Calu3 (cell line): ENCODE data around the gene ATP8B2. TPM values are rescaled to one million over a fixed set of nuclear protein-coding genes. Genes with fewer than 3 reads are reported as not detected.
"Not testable (repeated sequence)": the region's sequence is repeated elsewhere in the genome, so short reads cannot be mapped to it uniquely, and the experiment has no call there.

Experiments used
- BruUV-seq: library from RNA; stranded (reverse); fragments of 400-500 nt; replicated peaks from 2 replicates; lab custom pipeline; 2021; lab: Mats Ljungman, UMichigan
- CTCF ChIA-PET: fragments of 300-600 bp; sonication (Branson Sonifier 250); formaldehyde crosslinking; loops from one replicate; lab custom pipeline; 2022; ENCODE audit warnings: antibody characterized with exemption; lab: Charles Lee
- DNase-seq: peaks from one replicate; pipeline ENCODE4 v3.0.0; 2022
- H3K27ac Mint-ChIP-seq: one replicate; pipeline ENCODE4 v1.8.0; 2022; ENCODE audit warnings: mixed read lengths; ENCODE audit not compliant: unreplicated experiment
- H3K27me3 Mint-ChIP-seq: one replicate; pipeline ENCODE4 v1.8.0; 2022; ENCODE audit warnings: mixed read lengths; ENCODE audit not compliant: unreplicated experiment
- H3K36me3 Mint-ChIP-seq: one replicate; pipeline ENCODE4 v1.8.0; 2022; ENCODE audit warnings: mild to moderate bottlenecking, moderate library complexity, mixed read lengths; ENCODE audit not compliant: insufficient read depth, unreplicated experiment
- H3K4me1 Mint-ChIP-seq: one replicate; pipeline ENCODE4 v1.8.0; 2022; ENCODE audit warnings: mild to moderate bottlenecking, low read depth, mixed read lengths; ENCODE audit not compliant: unreplicated experiment
- H3K4me3 Mint-ChIP-seq: one replicate; pipeline ENCODE4 v1.8.0; 2022; ENCODE audit warnings: mild to moderate bottlenecking, low read depth, moderate library complexity, mixed read lengths; ENCODE audit not compliant: unreplicated experiment
- H3K9me3 Mint-ChIP-seq: one replicate; pipeline ENCODE4 v1.8.0; 2022; ENCODE audit warnings: low read depth, mixed read lengths; ENCODE audit not compliant: unreplicated experiment
- intact Hi-C: fragments of 100-400 bp; cut with micrococcal nuclease; formaldehyde crosslinking; loops from one replicate; pipeline ENCODE4 v1.10.0; 2022; ENCODE audit not compliant: unreplicated experiment
- total RNA-seq: library from RNA; stranded (reverse); gene quantifications from 2 replicates; pipeline ENCODE4 v1.2.3, GENCODE V29; 2022
- TF ChIP-seq, protein P1 (sequence below): fragments of 200-600 bp; IDR thresholded peaks from one replicate; pipeline ENCODE4 v1.8.0; 2022; ENCODE audit warnings: antibody characterized with exemption; ENCODE audit not compliant: unreplicated experiment

ATP8B2 gene
- total RNA-seq, 1 experiment from 2014 or later, result 9.1 TPM

- peaks cover 18% of the 10 kb centered on the region for H3K4me1 Mint-ChIP-seq
- CTCF ChIA-PET, result no interaction called here
- intact Hi-C loops, result loop anchor here (10.0 kb wide), 1 partner anchor 143 kb away; the partner anchor contains the start of gene TPM3
- BruUV-seq, result no TSS peak
- no peaks in the 10 kb centered on the region for H3K9me3 Mint-ChIP-seq
- peaks cover 67% of the 10 kb centered on the region for H3K27me3 Mint-ChIP-seq
- TF ChIP-seq, protein P1, sequence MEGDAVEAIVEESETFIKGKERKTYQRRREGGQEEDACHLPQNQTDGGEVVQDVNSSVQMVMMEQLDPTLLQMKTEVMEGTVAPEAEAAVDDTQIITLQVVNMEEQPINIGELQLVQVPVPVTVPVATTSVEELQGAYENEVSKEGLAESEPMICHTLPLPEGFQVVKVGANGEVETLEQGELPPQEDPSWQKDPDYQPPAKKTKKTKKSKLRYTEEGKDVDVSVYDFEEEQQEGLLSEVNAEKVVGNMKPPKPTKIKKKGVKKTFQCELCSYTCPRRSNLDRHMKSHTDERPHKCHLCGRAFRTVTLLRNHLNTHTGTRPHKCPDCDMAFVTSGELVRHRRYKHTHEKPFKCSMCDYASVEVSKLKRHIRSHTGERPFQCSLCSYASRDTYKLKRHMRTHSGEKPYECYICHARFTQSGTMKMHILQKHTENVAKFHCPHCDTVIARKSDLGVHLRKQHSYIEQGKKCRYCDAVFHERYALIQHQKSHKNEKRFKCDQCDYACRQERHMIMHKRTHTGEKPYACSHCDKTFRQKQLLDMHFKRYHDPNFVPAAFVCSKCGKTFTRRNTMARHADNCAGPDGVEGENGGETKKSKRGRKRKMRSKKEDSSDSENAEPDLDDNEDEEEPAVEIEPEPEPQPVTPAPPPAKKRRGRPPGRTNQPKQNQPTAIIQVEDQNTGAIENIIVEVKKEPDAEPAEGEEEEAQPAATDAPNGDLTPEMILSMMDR, result no peak
- no peak overlapping the region for H3K27ac Mint-ChIP-seq
- H3K4me3 Mint-ChIP-seq, result no peak overlapping the region
- H3K36me3 Mint-ChIP-seq, result no peaks in the 10 kb centered on the region
- DNase-seq, result no peak
These were observed 12.0 kb downstream of the ATP8B2 start for GRCh38 chr1:154337253-154337894.

DNA sequence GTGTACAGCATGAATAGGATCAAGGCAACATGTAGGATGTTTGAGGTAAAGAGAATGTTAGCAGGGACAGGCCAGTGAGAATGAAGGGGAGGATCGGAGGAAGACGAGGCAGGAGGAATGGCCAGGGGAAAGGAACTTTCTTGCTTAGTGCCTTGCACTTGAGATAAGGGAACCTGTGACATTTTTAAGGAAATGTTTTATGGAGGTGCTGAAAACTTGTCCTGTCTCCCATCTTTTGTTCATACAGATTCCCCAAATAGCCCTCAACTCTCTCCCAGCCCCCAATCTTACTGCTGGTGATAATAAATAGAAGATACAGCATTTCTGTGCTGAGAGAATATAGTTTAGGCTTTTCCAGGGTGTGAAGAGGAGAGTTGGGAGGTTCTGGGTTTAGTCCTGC lies 13.6 kb downstream of the ATP8B2 start:
- Mint-ChIP-seq H3K4me1 (peaks cover 15% of the 10 kb centered on the region), H3K36me3 (no peaks in the 10 kb centered on the region), H3K4me3 (no peak overlapping the region), H3K9me3 (no peaks in the 10 kb centered on the region), H3K27me3 (peaks cover 53% of the 10 kb centered on the region), H3K27ac (no peak overlapping the region)
- BruUV-seq, result no TSS peak
- no peak for DNase-seq
- TF ChIP-seq, protein P1, result no peak
- intact Hi-C loops, result loop anchor here (10.0 kb wide), 1 partner anchor 144 kb away; the partner anchor contains the start of gene TPM3
- CTCF ChIA-PET, result no interaction called here

GRCh38 chr1:154341366-154341765 lies 16.0 kb downstream of the ATP8B2 start:
- H3K27me3 Mint-ChIP-seq, result peaks cover 39% of the 10 kb centered on the region
- H3K9me3 Mint-ChIP-seq, DNase-seq, CTCF ChIA-PET, H3K4me1 Mint-ChIP-seq, H3K36me3 Mint-ChIP-seq, H3K4me3 Mint-ChIP-seq, H3K27ac Mint-ChIP-seq, BruUV-seq, intact Hi-C loops: not testable (repeated sequence)

DNA sequence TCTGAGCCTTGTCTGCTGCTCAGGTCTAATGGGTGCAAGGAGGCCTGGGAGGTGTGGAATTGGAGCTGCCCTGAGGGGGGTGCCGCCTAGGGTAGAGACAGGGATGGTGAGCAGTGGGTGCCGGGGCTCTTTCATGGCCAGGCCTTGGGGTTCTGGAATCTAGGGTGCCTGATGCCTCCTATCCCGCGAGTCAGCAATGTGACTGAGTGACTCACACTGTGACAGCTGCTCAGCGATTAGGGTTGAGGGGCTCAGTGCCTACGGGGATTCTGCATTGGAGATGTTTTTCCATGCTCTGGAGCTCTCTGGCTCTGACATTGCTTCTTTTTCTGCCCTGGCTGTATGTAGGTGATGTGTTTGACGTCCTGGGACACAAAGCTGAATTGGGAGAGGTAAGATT lies 16.8 kb downstream of the ATP8B2 start:
- Mint-ChIP-seq H3K27me3 (peaks cover 39% of the 10 kb centered on the region), H3K27ac (no peak overlapping the region), H3K9me3 (no peaks in the 10 kb centered on the region), H3K4me3 (no peak overlapping the region), H3K4me1 (peaks cover 3% of the 10 kb centered on the region), H3K36me3 (no peaks in the 10 kb centered on the region)
- intact Hi-C loops, result no loop called here
- TF ChIP-seq, protein P1, result no peak
- CTCF ChIA-PET, result no interaction called here
- no peak for DNase-seq
- no TSS peak for BruUV-seq

DNA sequence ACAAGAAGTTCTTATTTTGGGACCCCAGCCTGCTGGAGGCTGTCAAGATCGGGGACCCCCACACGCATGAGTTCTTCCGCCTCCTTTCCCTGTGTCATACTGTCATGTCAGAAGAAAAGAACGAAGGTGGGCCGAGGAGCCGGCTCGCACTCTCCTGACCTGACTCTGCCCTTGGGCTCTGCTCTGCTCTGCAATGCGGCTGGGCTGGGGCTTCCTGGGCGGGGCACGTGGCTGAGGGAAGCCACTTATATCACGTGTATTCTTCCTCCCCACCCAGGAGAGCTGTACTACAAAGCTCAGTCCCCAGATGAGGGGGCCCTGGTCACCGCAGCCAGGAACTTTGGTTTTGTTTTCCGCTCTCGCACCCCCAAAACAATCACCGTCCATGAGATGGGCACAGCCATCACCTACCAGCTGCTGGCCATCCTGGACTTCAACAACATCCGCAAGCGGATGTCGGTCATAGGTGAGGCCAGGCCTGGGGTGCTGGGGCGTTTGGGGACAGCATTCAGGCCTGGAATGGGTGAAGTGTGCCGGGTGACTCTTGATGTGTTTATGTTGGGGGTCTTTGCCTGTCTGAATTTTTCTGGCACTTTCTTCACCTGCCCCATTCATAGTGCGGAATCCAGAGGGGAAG lies 17.6 kb downstream of the ATP8B2 start:
- CTCF ChIA-PET, result interaction anchor here (1.1 to 1.6 kb wide), 2 partner anchors 8 to 50 kb away, joined by 3 to 9 read pairs; no protein-coding TSS in a partner anchor
- DNase-seq, result no peak
- no TSS peak for BruUV-seq
- Mint-ChIP-seq H3K27ac (no peak overlapping the region), H3K4me1 (peaks cover 7% of the 10 kb centered on the region), H3K9me3 (no peaks in the 10 kb centered on the region), H3K4me3 (no peak overlapping the region), H3K36me3 (no peaks in the 10 kb centered on the region), H3K27me3 (peaks cover 31% of the 10 kb centered on the region)
- intact Hi-C loops, result no loop called here
- TF ChIP-seq, protein P1, result no peak
